ENCODE measurements around the gene RNF112.

DNA sequence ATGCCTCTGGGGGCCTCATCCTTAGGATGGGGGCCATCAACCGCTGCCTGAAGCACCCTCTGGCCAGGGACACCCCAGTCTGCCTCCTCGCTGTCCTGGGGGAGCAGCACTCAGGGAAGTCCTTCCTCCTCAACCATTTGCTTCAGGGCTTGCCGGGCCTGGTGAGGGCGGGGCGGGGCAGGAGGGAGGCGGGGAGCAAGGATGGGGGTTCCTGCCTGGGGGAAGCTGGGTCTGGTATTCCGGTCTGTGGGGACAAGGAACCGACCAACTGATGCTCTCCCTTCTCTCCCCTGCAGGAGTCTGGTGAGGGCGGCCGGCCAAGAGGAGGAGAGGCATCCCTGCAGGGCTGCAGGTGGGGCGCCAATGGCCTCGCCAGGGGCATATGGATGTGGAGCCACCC lies 2.0 kb downstream of the RNF112 start:
- no peak for TF ChIP-seq EZH2 (IDR thresholded peaks at IDR 0.05; ENCODE audit: low read depth, low read length, severe bottlenecking)
- TF ChIP-seq GABPA (IDR thresholded peaks at IDR 0.05; ENCODE audit: borderline replicate concordance, insufficient read depth, low read length) = no peak

Data from H1 (cell line).